Neural progenitor cell (in vitro differentiated cells): ENCODE data around the gene TACC3. TPM values are rescaled to one million over a fixed set of nuclear protein-coding genes. Genes with fewer than 3 reads are reported as not detected.

Experiments
- DNase-seq: peaks from one replicate; pipeline ENCODE4 v3.0.0-alpha.2; 2016; ENCODE audit warnings: low spot score
- H2AFZ ChIP-seq: fragments of 200-600 bp; sonication (generic); replicated peaks from 2 replicates; pipeline ENCODE4 v1.6.1; 2016; ENCODE audit warnings: antibody characterized with exemption
- H3F3A ChIP-seq: fragments of 200-600 bp; sonication (generic); 2 replicates; pipeline ENCODE4 v1.6.1; 2016; ENCODE audit warnings: antibody characterized with exemption, low read depth
- H3K27ac ChIP-seq: fragments of 200-600 bp; sonication (generic); 2 replicates; pipeline ENCODE4 v1.5.1; 2016; ENCODE audit warnings: mild to moderate bottlenecking
- H3K27me3 ChIP-seq: fragments of 200-600 bp; sonication (generic); 2 replicates; pipeline ENCODE4 v1.6.1; 2016; ENCODE audit warnings: mild to moderate bottlenecking, moderate library complexity
- H3K36me3 ChIP-seq: fragments of 200-600 bp; sonication (generic); 2 replicates; pipeline ENCODE4 v1.5.1; 2016
- H3K4me1 ChIP-seq: fragments of 200-600 bp; sonication (generic); 2 replicates; pipeline ENCODE4 v1.6.1; 2016; ENCODE audit warnings: mixed run types
- H3K4me2 ChIP-seq: fragments of 200-600 bp; sonication (generic); 2 replicates; pipeline ENCODE4 v1.6.1; 2016
- H3K4me3 ChIP-seq: fragments of 200-600 bp; sonication (generic); 2 replicates; pipeline ENCODE4 v1.5.1; 2016
- H3K79me2 ChIP-seq: fragments of 200-600 bp; sonication (generic); 2 replicates; pipeline ENCODE4 v1.6.1; 2016; ENCODE audit warnings: low read depth
- H3K9ac ChIP-seq: fragments of 200-600 bp; sonication (generic); 2 replicates; pipeline ENCODE4 v1.6.1; 2016
- H3K9me3 ChIP-seq: fragments of 200-600 bp; sonication (generic); 2 replicates; pipeline ENCODE4 v1.5.1; 2016; ENCODE audit warnings: low read depth
- H4K20me1 ChIP-seq: fragments of 200-600 bp; sonication (generic); 2 replicates; pipeline ENCODE4 v1.6.1; 2016; ENCODE audit warnings: low read depth
- H3K27ac Mint-ChIP-seq: 3 replicates; pipeline ENCODE4 v1.8.0; 2021; ENCODE audit warnings: mixed read lengths
- H3K27me3 Mint-ChIP-seq: 2 replicates; pipeline ENCODE4 v1.8.0; 2022; ENCODE audit warnings: low read depth, mild to moderate bottlenecking, inconsistent platforms, moderate library complexity, mixed read lengths; ENCODE audit not compliant: insufficient read depth
- H3K36me3 Mint-ChIP-seq: 3 replicates; pipeline ENCODE4 v1.8.0; 2021; ENCODE audit warnings: mixed read lengths
- H3K4me1 Mint-ChIP-seq: 3 replicates; pipeline ENCODE4 v1.8.0; 2021; ENCODE audit warnings: mixed read lengths
- H3K4me3 Mint-ChIP-seq: 3 replicates; pipeline ENCODE4 v1.8.0; 2021; ENCODE audit warnings: mild to moderate bottlenecking, moderate library complexity, mixed read lengths
- H3K9me3 Mint-ChIP-seq: 3 replicates; pipeline ENCODE4 v1.8.0; 2020; ENCODE audit warnings: mixed read lengths
- CTCF ChIP-seq: fragments of 200-600 bp; sonication (generic); IDR thresholded peaks from 2 replicates; pipeline ENCODE4 v1.5.1; 2017; ENCODE audit warnings: antibody characterized with exemption, mild to moderate bottlenecking
- EZH2 ChIP-seq: fragments of 200-600 bp; sonication (generic); IDR thresholded peaks from 2 replicates; pipeline ENCODE4 v1.6.1; 2017; ENCODE audit warnings: antibody characterized with exemption, mild to moderate bottlenecking, moderate library complexity
- EZH2phosphoT487 ChIP-seq: fragments of 200-600 bp; sonication (generic); IDR thresholded peaks from 2 replicates; pipeline ENCODE4 v1.6.1; 2017; ENCODE audit warnings: antibody characterized with exemption
- total RNA-seq: library from RNA; depleted of rRNA; stranded (reverse); fragments of >200 nt; gene quantifications from 2 replicates; pipeline ENCODE4 v1.2.3, GENCODE V29; 2015; ENCODE audit warnings: low replicate concordance

Gene TACC3
- total RNA-seq, 1 donor from 2014 or later, result 68.4 TPM

DNA sequence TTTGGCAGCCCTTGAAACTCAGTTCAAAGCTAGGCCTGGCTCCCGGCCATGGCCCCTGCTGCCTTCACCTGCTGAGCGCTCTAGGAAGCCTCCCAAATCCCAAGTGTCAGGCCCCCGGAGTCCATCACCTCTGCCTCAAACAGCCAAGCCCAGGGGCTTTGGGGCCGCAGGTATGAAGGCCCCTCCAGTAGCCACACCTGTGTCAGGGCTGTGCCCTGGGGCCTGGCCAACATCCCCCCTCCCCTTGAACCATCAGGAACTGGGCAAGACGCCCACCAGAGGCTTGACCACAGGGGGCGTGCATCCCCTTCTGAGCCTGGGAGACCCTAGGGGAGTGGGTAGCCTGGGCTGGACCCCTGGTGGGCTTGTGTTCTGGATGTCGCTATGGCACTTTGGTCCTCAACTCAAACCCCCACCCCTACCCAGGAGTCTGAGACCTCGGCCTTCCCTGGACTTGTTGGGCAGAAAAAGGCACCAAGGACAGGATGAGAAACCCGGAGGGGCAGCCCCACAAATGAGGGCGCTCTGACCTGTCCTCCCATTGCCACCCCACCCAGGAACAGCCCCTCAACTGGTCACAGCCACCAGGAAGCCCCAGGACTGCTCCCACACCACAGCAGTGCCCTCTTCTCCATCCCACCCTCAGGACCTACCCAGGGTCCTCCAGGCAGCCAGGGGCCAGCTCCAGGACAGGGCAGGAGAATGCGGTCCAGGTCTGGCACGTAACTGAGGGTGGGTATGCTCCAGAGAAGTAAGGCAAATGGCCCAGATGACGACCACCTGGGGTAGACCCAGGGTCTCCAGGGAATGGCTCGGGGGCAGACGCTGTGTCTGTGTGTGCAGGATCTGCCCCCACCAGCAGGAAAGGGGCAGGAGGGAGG is 5.0 kb upstream of the TACC3 start:
- peaks cover 38% of the 10 kb centered on the region for H3K4me1 Mint-ChIP-seq
- Histone ChIP-seq H3K27me3 (no peaks in the 10 kb centered on the region), H3K4me3 (no peak overlapping the region), H4K20me1 (peaks cover 41% of the 10 kb centered on the region), H3K9me3 (no peaks in the 10 kb centered on the region), H3K27ac (no peak overlapping the region), H3K4me1 (peaks cover 11% of the 10 kb centered on the region), H3K79me2 (peaks cover 27% of the 10 kb centered on the region), H3K36me3 (no peaks in the 10 kb centered on the region), H3K4me2 (no peak overlapping the region), H3F3A (peaks cover 48% of the 10 kb centered on the region), H2AFZ (no peak overlapping the region), H3K9ac (no peak overlapping the region)
- H3K36me3 Mint-ChIP-seq, result peaks cover 2% of the 10 kb centered on the region
- no peak for DNase-seq
- H3K27ac Mint-ChIP-seq, result no peak overlapping the region
- H3K4me3 Mint-ChIP-seq, result peak overlapping the region; percentile 67
- no peaks in the 10 kb centered on the region for H3K9me3 Mint-ChIP-seq
- H3K27me3 Mint-ChIP-seq, result peaks cover 2% of the 10 kb centered on the region
- TF ChIP-seq EZH2phosphoT487 (no peak), EZH2 (no peak), CTCF (no peak)

DNA sequence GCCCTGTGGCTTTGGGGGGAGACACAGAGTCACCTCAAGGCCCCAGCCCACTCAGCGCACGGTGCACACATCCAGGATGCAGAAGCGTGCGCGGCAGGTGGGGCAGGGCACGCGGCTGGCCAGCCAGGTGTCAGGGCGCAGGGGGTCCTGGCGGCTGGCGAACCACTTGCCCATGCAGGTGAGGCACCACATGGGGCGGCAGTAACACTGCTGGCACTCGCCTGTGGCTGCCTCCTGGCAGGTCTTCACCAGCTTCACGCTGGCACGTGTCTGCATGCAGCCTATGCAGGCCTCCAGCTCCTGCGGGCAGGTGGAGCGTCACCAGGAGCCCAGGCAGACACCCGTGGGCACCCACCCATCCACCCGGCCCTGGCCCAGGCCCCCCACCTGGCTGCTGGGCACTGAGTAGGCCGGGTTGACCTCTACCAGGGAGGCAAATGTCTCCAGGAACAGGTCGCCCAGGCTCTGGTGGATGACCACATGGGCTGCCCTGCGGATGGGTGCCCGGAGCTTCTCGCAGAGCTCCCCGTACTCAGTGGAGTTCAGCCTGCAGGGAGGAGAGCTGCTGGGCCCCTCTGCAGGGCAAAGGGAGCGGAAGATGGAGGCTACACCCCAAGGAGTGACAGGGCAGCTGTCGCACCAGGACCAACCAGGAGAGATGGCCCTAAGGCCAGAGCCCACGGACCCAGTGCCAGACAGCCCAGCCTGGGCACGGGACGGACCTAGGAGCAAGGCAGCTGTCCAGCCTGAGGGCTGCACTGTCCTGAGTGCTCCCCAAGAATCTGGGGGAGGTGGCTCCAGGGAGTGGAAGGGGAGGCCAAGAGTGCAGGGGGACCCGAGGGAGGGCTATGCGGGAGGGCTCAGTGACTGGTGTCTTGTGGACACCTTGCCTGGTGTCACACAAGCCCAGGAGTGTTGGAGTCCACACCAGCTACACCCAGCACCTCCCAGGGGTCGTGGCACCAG is 3.9 kb upstream of the TACC3 start:
- H3K27me3 ChIP-seq, result no peaks in the 10 kb centered on the region
- H3K9ac ChIP-seq, result no peak overlapping the region
- peaks cover 2% of the 10 kb centered on the region for H3K36me3 Mint-ChIP-seq
- no peak overlapping the region for H3K4me2 ChIP-seq
- peaks cover 12% of the 10 kb centered on the region for H3K4me1 ChIP-seq
- H3K4me1 Mint-ChIP-seq, result peaks cover 42% of the 10 kb centered on the region
- H3K9me3 ChIP-seq, result no peaks in the 10 kb centered on the region
- DNase-seq, result no peak
- H3K9me3 Mint-ChIP-seq, result no peaks in the 10 kb centered on the region
- H3K27ac ChIP-seq, result no peak overlapping the region
- peaks cover 47% of the 10 kb centered on the region for H3F3A ChIP-seq
- TF ChIP-seq CTCF, result no peak
- no peak for TF ChIP-seq EZH2phosphoT487
- no peak for TF ChIP-seq EZH2
- no peak overlapping the region for H3K4me3 ChIP-seq
- H2AFZ ChIP-seq, result no peak overlapping the region
- peak overlapping the region; percentile 57 for H3K4me3 Mint-ChIP-seq
- H3K27me3 Mint-ChIP-seq, result no peaks in the 10 kb centered on the region
- H3K79me2 ChIP-seq, result peaks cover 33% of the 10 kb centered on the region
- H3K27ac Mint-ChIP-seq, result no peak overlapping the region
- no peaks in the 10 kb centered on the region for H3K36me3 ChIP-seq
- H4K20me1 ChIP-seq, result peaks cover 45% of the 10 kb centered on the region

DNA sequence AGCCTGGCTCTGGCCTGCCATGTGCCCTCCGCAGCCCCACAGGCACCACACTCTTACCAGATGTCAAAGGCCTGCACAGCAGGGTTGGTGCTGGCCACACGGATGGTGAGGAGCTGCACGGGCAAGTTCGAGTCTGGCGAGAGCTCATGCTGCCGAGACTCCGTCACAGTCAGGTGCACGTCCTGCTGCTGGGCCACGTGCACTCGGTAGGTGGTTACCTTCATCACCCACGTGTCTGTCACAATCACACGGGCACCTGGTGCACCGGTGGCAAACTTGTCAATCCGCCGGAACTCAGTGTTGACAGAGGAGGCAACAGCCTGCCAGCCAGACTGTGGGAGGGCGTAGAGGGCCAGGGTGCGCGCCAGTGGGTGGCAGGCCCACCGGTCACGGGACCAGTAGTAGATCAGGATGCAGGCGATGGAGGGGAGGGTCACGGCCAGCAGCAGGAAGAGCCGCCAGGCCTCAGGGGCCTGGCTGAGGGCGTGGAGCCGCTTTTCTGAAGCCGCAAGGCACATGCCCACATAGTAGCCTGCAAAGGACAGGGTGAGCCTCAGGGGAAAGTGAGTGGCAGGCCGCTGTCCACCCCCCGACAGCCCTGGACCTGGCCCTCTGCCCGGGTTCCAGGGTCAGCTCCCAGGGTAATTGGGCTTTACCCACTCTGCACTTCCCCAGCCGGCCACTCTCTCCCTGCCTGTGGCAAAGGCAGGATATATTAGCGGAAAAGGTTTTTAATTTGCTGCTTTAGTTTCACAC is 3.0 kb upstream of the TACC3 start:
- Histone ChIP-seq H3K4me1 (peaks cover 18% of the 10 kb centered on the region), H3K27me3 (no peaks in the 10 kb centered on the region), H3K9ac (no peak overlapping the region), H4K20me1 (peaks cover 50% of the 10 kb centered on the region), H3K27ac (no peak overlapping the region), H3K4me3 (no peak overlapping the region), H2AFZ (no peak overlapping the region), H3K4me2 (no peak overlapping the region), H3K79me2 (peaks cover 41% of the 10 kb centered on the region), H3F3A (peaks cover 47% of the 10 kb centered on the region), H3K36me3 (no peaks in the 10 kb centered on the region), H3K9me3 (no peaks in the 10 kb centered on the region)
- Mint-ChIP-seq H3K9me3 (no peaks in the 10 kb centered on the region), H3K27me3 (no peaks in the 10 kb centered on the region), H3K4me3 (peak overlapping the region; percentile 87), H3K27ac (no peak overlapping the region), H3K4me1 (peaks cover 47% of the 10 kb centered on the region), H3K36me3 (peaks cover 5% of the 10 kb centered on the region)
- no peak for DNase-seq
- TF ChIP-seq EZH2 (no peak), EZH2phosphoT487 (no peak), CTCF (no peak)
